CD4-positive, CD25-positive, alpha-beta regulatory T cell (primary cell): Measurements from ENCODE around the gene TOM1. TPM values are rescaled to one million over a fixed set of nuclear protein-coding genes. Genes with fewer than 3 reads are reported as not detected.

ENCODE experiments used
- ATAC-seq, 2 donors: fragments of 150-1000 bp; cut with Tn5 transposase; one replicate each; pipeline ENCODE4 v1.10.0; 2021; ENCODE audit warnings: low read depth in 2 of 2, moderate number of reproducible peaks in 2 of 2, moderate library complexity in 1 of 2
- DNase-seq, 3 donors: peaks; one replicate each; pipeline versions ENCODE4 v3.0.0 to v3.0.0-alpha.2; 2012 to 2022; ENCODE audit warnings: mixed read lengths in 1 of 3
- H3K27ac ChIP-seq: one replicate; pipeline ENCODE4 v1.7.0; 2013; ENCODE audit warnings: mild to moderate bottlenecking, low read length; ENCODE audit not compliant: insufficient read depth, poor library complexity, severe bottlenecking
- H3K27me3 ChIP-seq: one replicate; pipeline ENCODE4 v1.7.0; 2013; ENCODE audit warnings: low read length; ENCODE audit not compliant: control insufficient read depth, insufficient read depth
- H3K36me3 ChIP-seq: one replicate; pipeline ENCODE4 v1.7.0; 2013; ENCODE audit warnings: mild to moderate bottlenecking, low read length, moderate library complexity; ENCODE audit not compliant: control insufficient read depth, insufficient read depth
- H3K4me1 ChIP-seq: 2 replicates; pipeline ENCODE4 v1.7.0; 2013; ENCODE audit warnings: mild to moderate bottlenecking, low read length; ENCODE audit not compliant: insufficient read depth, control insufficient read depth, poor library complexity, severe bottlenecking
- H3K4me3 ChIP-seq: one replicate; pipeline ENCODE4 v1.7.0; 2013; ENCODE audit warnings: low read depth, mild to moderate bottlenecking, low read length, moderate library complexity
- H3K9me3 ChIP-seq, 2 experiments: 1 replicate in 1 of 2; 2 replicates in 1 of 2; pipeline ENCODE4 v1.7.0; 2013; ENCODE audit warnings: low read length in 2 of 2, mild to moderate bottlenecking in 1 of 2, moderate library complexity in 1 of 2; ENCODE audit not compliant: control insufficient read depth in 2 of 2
- H3K27ac Mint-ChIP-seq, 3 donors: one replicate each; pipeline ENCODE4 v1.8.0; 2020 to 2022; ENCODE audit warnings: mild to moderate bottlenecking in 3 of 3, mixed read lengths in 3 of 3, moderate library complexity in 2 of 3
- H3K27me3 Mint-ChIP-seq: one replicate; pipeline ENCODE4 v1.8.0; 2022; ENCODE audit warnings: mild to moderate bottlenecking, mixed read lengths
- H3K36me3 Mint-ChIP-seq: one replicate; pipeline ENCODE4 v1.8.0; 2020; ENCODE audit warnings: mixed read lengths
- H3K4me1 Mint-ChIP-seq, 4 donors: one replicate each; pipeline ENCODE4 v1.8.0; 2020 to 2022; ENCODE audit warnings: mixed read lengths in 4 of 4, mild to moderate bottlenecking in 1 of 4
- H3K4me3 Mint-ChIP-seq, 4 donors: one replicate each; pipeline ENCODE4 v1.8.0; 2020 to 2022; ENCODE audit warnings: mild to moderate bottlenecking in 4 of 4, mixed read lengths in 4 of 4, moderate library complexity in 3 of 4
- H3K9me3 Mint-ChIP-seq, 7 donors: one replicate each; pipeline ENCODE4 v1.8.0; 2020 to 2022; ENCODE audit warnings: mixed read lengths in 7 of 7, mild to moderate bottlenecking in 3 of 7, moderate library complexity in 2 of 7
- polyA plus RNA-seq, 4 donors: library from polyadenylated mRNA; unstranded; fragments of 300-500 nt; fragmentation: Illumina TruSeq; gene quantifications; one replicate each; pipeline ENCODE4 v1.2.3, GENCODE V29; 2021
- total RNA-seq: library from RNA; stranded (reverse); gene quantifications from one replicate; pipeline ENCODE4 v1.2.3, GENCODE V29; 2022

The TOM1 gene
- total and polyA plus RNA-seq, 5 donors from 2014 or later, result 54.8 to 194 (median 71.6) TPM

GRCh38 chr22:35335468-35335867 lies 35.8 kb downstream of the TOM1 start:
- peaks cover 39% of the 10 kb centered on the region for H3K36me3 Mint-ChIP-seq
- no peak overlapping the region for H3K4me3 ChIP-seq
- ATAC-seq (no peak), DNase-seq (no peak)
- peaks cover 4 to 54% (median 34%) of the 10 kb centered on the region in 4 donors for H3K4me1 Mint-ChIP-seq
- no peaks in the 10 kb centered on the region for H3K27me3 ChIP-seq
- peaks cover 59% of the 10 kb centered on the region for H3K36me3 ChIP-seq
- peaks cover 36% of the 10 kb centered on the region for H3K4me1 ChIP-seq
- H3K27ac Mint-ChIP-seq, result peak overlapping the region; percentile 74 to 91 (median 80)
- H3K9me3 ChIP-seq, result no peaks in the 10 kb centered on the region
- no peaks in the 10 kb centered on the region for H3K27me3 Mint-ChIP-seq
- H3K27ac ChIP-seq, result peak overlapping the region; percentile 52
- peak overlapping the region; percentile 33 to 63 (median 55) for H3K4me3 Mint-ChIP-seq
- no peaks in the 10 kb centered on the region for H3K9me3 Mint-ChIP-seq

DNA sequence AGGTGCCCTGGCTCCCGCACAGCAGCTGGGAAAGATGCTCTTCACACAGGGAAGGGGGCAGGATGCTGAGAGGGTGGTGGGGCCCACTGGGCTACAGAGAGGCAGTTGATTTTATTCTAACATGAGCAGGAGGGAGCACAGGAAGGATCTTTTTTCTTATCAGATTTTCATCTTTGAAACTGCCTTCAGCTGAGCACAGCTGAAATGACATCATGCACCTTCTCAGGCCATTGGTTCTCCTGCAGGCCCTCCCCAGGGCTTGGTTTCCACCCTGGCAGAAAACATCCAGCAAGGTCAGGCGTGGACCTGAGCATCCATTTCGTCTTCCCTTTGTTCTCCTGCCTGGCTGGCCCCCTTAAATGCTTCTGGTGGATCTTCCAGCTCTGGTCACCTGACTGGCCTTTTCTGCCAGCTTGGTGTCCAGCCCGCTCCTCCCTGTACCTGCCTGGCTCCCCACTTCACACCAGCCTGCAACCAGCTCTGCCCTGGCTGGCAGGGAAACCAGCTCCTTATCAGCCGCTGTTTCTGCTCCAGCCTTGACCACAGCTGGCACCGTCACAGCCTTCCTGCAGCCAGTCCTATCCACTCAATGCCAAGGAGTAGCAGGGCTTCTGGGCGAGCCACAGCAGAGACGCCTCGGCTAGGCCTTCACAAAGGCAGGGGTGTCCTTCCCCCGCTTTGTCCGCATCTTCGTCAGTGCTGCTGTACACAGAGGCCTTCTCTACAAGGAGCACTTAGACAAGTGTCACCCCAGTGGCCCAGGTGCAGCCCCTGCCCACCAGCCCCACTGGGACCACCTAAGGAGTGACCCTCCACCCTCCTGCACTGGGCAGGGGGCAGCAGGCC lies 36.5 kb downstream of the TOM1 start:
- no peak overlapping the region for H3K4me3 ChIP-seq
- peaks cover 33% of the 10 kb centered on the region for H3K4me1 ChIP-seq
- Mint-ChIP-seq H3K4me1 (peaks cover 0 to 47% (median 30%) of the 10 kb centered on the region in 4 donors), H3K4me3 (peak overlapping the region in 3 of 4 donors; percentile 33 to 56 (median 54)), H3K27ac (peak overlapping the region; percentile 61 to 91 (median 74)), H3K36me3 (peaks cover 43% of the 10 kb centered on the region), H3K27me3 (no peaks in the 10 kb centered on the region), H3K9me3 (no peaks in the 10 kb centered on the region)
- DNase-seq, result peak in 2 of 3 donors; percentile 20 to 79
- peak in 1 of 2 donors; percentile 50 for ATAC-seq
- peaks cover 64% of the 10 kb centered on the region for H3K36me3 ChIP-seq
- no peaks in the 10 kb centered on the region for H3K9me3 ChIP-seq
- peak overlapping the region; percentile 52 for H3K27ac ChIP-seq
- H3K27me3 ChIP-seq, result no peaks in the 10 kb centered on the region

GRCh38 chr22:35337932-35338331 lies 38.2 kb downstream of the TOM1 start:
- Histone ChIP-seq H3K27me3 (no peaks in the 10 kb centered on the region), H3K9me3 (no peaks in the 10 kb centered on the region), H3K4me1 (peaks cover 33% of the 10 kb centered on the region), H3K4me3 (no peak overlapping the region), H3K27ac (no peak overlapping the region), H3K36me3 (peaks cover 63% of the 10 kb centered on the region)
- Mint-ChIP-seq H3K9me3 (no peaks in the 10 kb centered on the region), H3K27me3 (no peaks in the 10 kb centered on the region), H3K4me1 (peaks cover 0 to 38% (median 22%) of the 10 kb centered on the region in 4 donors), H3K27ac (peak overlapping the region in 2 of 3 donors; percentile 47 to 69), H3K4me3 (no peak overlapping the region), H3K36me3 (peaks cover 33% of the 10 kb centered on the region)
- ATAC-seq, result no peak
- peak in 1 of 3 donors; percentile 44 for DNase-seq

- DNase-seq (no peak), ATAC-seq (no peak)
- Mint-ChIP-seq H3K4me3 (no peak overlapping the region), H3K4me1 (peaks cover 0 to 10% (median 2%) of the 10 kb centered on the region in 4 donors), H3K27me3 (no peaks in the 10 kb centered on the region), H3K36me3 (peaks cover 20% of the 10 kb centered on the region), H3K9me3 (no peaks in the 10 kb centered on the region), H3K27ac (peak overlapping the region in 1 of 3 donors; percentile 48)
- Histone ChIP-seq H3K4me1 (peaks cover 4% of the 10 kb centered on the region), H3K9me3 (no peaks in the 10 kb centered on the region), H3K36me3 (peaks cover 54% of the 10 kb centered on the region), H3K27ac (no peak overlapping the region), H3K4me3 (no peak overlapping the region), H3K27me3 (no peaks in the 10 kb centered on the region)
These were observed 41.6 kb downstream of the TOM1 start for GRCh38 chr22:35341090-35341874.

DNA sequence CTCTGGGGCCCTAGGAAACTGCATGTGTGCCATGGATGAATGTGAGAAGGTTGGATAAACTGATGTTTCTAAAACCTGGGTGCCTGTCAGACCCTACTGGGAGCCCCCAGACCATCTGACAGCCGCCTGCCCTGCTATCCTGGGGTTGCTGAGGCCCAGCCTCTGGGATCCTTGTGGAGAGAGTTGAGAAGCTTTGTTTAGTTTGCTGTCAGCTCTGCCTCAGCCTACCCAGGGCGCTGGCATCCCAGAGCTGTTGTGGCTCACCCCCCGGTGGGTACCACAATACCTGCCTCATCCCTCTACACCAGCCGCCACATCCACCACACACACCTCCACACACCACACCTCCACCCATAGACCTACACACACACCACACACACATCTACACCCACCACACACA lies 42.7 kb downstream of the TOM1 start:
- H3K4me1 Mint-ChIP-seq, result peaks cover 0 to 10% (median under 1%) of the 10 kb centered on the region in 4 donors
- Histone ChIP-seq H3K36me3 (peaks cover 47% of the 10 kb centered on the region), H3K9me3 (no peaks in the 10 kb centered on the region), H3K4me3 (no peak overlapping the region), H3K4me1 (no peaks in the 10 kb centered on the region), H3K27me3 (no peaks in the 10 kb centered on the region), H3K27ac (no peak overlapping the region)
- H3K4me3 Mint-ChIP-seq, result no peak overlapping the region
- no peaks in the 10 kb centered on the region for H3K27me3 Mint-ChIP-seq
- DNase-seq (no peak), ATAC-seq (no peak)
- H3K36me3 Mint-ChIP-seq, result peaks cover 17% of the 10 kb centered on the region
- no peaks in the 10 kb centered on the region for H3K9me3 Mint-ChIP-seq
- H3K27ac Mint-ChIP-seq, result no peak overlapping the region

DNA sequence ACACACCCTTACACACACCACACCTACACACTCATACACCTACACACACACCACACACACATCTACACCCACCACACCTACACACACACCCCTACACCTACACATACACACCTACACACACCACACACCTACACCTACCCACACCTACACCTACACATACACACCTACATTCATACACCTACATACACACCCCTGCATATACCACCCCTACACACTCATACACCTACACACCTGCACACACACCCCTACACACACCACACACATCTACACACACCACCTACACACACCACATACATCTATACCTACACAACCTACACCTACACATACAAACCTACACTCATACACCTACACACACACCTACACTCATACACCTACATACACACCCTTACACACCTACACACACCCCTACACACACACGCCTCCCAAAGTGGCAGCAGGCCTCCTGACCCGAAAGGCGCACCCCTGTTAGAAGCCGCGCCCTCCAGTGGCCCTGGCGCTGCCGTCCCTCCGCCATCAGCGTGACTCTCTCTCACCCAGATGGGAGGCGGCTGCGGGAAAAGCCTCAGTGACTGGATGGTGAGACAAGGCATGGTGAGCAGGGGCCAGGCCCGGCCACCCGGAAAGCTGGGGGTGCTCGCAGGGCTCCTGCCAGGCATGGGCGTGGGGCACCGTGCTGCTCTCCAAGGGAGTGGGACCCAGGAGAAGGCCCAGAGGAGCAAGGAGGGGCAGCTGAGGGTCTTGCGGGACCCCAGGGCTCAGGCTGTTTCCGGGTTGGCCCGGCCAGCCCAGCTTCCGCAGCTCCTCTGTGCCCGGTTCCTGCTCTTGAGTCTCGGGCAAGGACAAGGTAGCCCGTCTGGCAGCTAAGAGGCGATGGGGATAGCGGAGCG lies 44.2 kb downstream of the TOM1 start:
- Histone ChIP-seq H3K36me3 (peaks cover 34% of the 10 kb centered on the region), H3K9me3 (no peaks in the 10 kb centered on the region), H3K27me3 (no peaks in the 10 kb centered on the region), H3K4me3 (no peak overlapping the region), H3K27ac (no peak overlapping the region), H3K4me1 (no peaks in the 10 kb centered on the region)
- H3K4me1 Mint-ChIP-seq, result peaks cover 0 to 4% (median under 1%) of the 10 kb centered on the region in 4 donors
- peaks cover 10% of the 10 kb centered on the region for H3K36me3 Mint-ChIP-seq
- no peaks in the 10 kb centered on the region for H3K9me3 Mint-ChIP-seq
- H3K4me3 Mint-ChIP-seq, result no peak overlapping the region
- DNase-seq (no peak), ATAC-seq (no peak)
- H3K27ac Mint-ChIP-seq, result no peak overlapping the region
- no peaks in the 10 kb centered on the region for H3K27me3 Mint-ChIP-seq
